SK-N-SH (cell line): ENCODE results near the gene CHAT. TPM values are rescaled to one million over a fixed set of nuclear protein-coding genes. Genes with fewer than 3 reads are reported as not detected.

Source experiments
- CTCF ChIA-PET: fragments of 300-600, 350-600 bp; formaldehyde crosslinking; extraction: SDS; loops from one replicate; lab custom pipeline; 2021; lab: Yijun Ruan, JAX
- POLR2A ChIA-PET: fragments of 350-600 bp; sonication (Branson Sonifier 250); formaldehyde crosslinking; extraction: SDS; loops from one replicate; lab custom pipeline; 2020; ENCODE audit warnings: antibody characterized with exemption, inconsistent platforms; lab: Yijun Ruan, JAX
- DNase-seq: peaks from one replicate; pipeline ENCODE4 v3.0.0; 2012
- H2AFZ ChIP-seq: fragments of 200-600 bp; sonication (generic); 2 replicates; pipeline ENCODE4 v1.8.1; 2016; ENCODE audit warnings: antibody characterized with exemption, mild to moderate bottlenecking, low read depth
- H3F3A ChIP-seq: fragments of 200-600 bp; sonication (generic); replicated peaks from 2 replicates; pipeline ENCODE3; 2016; ENCODE audit warnings: antibody characterized with exemption, mild to moderate bottlenecking; ENCODE audit not compliant: insufficient read depth
- H3K27ac ChIP-seq, 2 experiments: fragments of 200-500 bp in 1 of 2; fragments of 200-600 bp in 1 of 2; sonication (Bioruptor generic) in 1 of 2; sonication (generic), shearing (Covaris generic) in 1 of 2; 2 replicates each; pipeline versions ENCODE4 v1.5.1 to v1.6.1; 2014 to 2016; ENCODE audit warnings: low read depth in 2 of 2, inconsistent platforms in 1 of 2, low read length in 1 of 2, mild to moderate bottlenecking in 1 of 2, mixed read lengths in 1 of 2
- H3K27me3 ChIP-seq: fragments of 200-600 bp; sonication (generic), shearing (Covaris generic); 2 replicates; pipeline ENCODE4 v1.6.1; 2016; ENCODE audit warnings: mixed run types; ENCODE audit not compliant: insufficient read depth
- H3K36me3 ChIP-seq, 2 experiments: fragments of 200-500 bp in 1 of 2; fragments of 200-600 bp in 1 of 2; sonication (Bioruptor generic) in 1 of 2; sonication (generic) in 1 of 2; replicated peaks in 1 of 2; 2 replicates each; pipeline versions ENCODE3 to v1.5.1; 2014 to 2016; ENCODE audit warnings: low read length in 1 of 2, mild to moderate bottlenecking in 1 of 2; ENCODE audit not compliant: insufficient read depth in 2 of 2, control insufficient read depth in 1 of 2
- H3K4me1 ChIP-seq, 2 experiments: fragments of 200-500 bp in 1 of 2; fragments of 200-600 bp in 1 of 2; sonication (Bioruptor generic) in 1 of 2; sonication (generic), shearing (Covaris generic) in 1 of 2; 2 replicates each; pipeline versions ENCODE4 v1.5.1 to v1.6.1; 2014 to 2016; ENCODE audit warnings: low read depth in 1 of 2, low read length in 1 of 2, mixed run types in 1 of 2; ENCODE audit not compliant: insufficient read depth in 2 of 2, control insufficient read depth in 1 of 2
- H3K4me2 ChIP-seq: fragments of 200-600 bp; sonication (generic), shearing (Covaris generic); 2 replicates; pipeline ENCODE4 v1.6.1; 2017; ENCODE audit warnings: mixed run types
- H3K4me3 ChIP-seq, 2 experiments: fragments of 200-500 bp in 1 of 2; fragments of 200-600 bp in 1 of 2; sonication (Bioruptor generic) in 1 of 2; sonication (generic), shearing (Covaris generic) in 1 of 2; 2 replicates each; pipeline versions ENCODE4 v1.5.1 to v1.8.1; 2014 to 2016; ENCODE audit warnings: low read depth in 2 of 2, inconsistent platforms in 1 of 2, low read length in 1 of 2, mild to moderate bottlenecking in 1 of 2, mixed read lengths in 1 of 2, moderate library complexity in 1 of 2
- H3K79me2 ChIP-seq: fragments of 200-600 bp; sonication (generic); 2 replicates; pipeline ENCODE4 v1.8.1; 2017; ENCODE audit warnings: mild to moderate bottlenecking; ENCODE audit not compliant: insufficient read depth
- H3K9ac ChIP-seq: fragments of 200-600 bp; sonication (generic); 2 replicates; pipeline ENCODE4 v1.6.1; 2017; ENCODE audit warnings: mixed run types
- H3K9me2 ChIP-seq: fragments of 200-600 bp; sonication (generic); 2 replicates; pipeline ENCODE4 v1.6.1; 2017; ENCODE audit warnings: mixed run types
- H3K9me3 ChIP-seq: fragments of 200-600 bp; sonication (generic); 2 replicates; pipeline ENCODE4 v1.6.1; 2017; ENCODE audit warnings: mixed run types, mild to moderate bottlenecking, moderate library complexity
- H4K20me1 ChIP-seq: fragments of 200-600 bp; sonication (generic); 2 replicates; pipeline ENCODE4 v1.6.1; 2017; ENCODE audit warnings: mild to moderate bottlenecking, mixed run types; ENCODE audit not compliant: insufficient read depth
- ELF1 ChIP-seq: IDR thresholded peaks from 2 replicates; pipeline ENCODE4 v1.4.0; 2012
- EP300 ChIP-seq, 2 experiments: IDR thresholded peaks; 2 replicates each; pipeline versions ENCODE4 v1.4.0 to v1.6.1; 2012; ENCODE audit warnings: borderline replicate concordance in 1 of 2, low read depth in 1 of 2, low read length in 1 of 2
- EZH2phosphoT487 ChIP-seq: fragments of 200-600 bp; sonication (generic); IDR thresholded peaks from 2 replicates; pipeline ENCODE4 v1.6.1; 2017; ENCODE audit warnings: low read depth, mixed run types, mild to moderate bottlenecking, antibody characterized with exemption, moderate library complexity, borderline replicate concordance
- FOXJ3 ChIP-seq: sonication (generic); formaldehyde crosslinking; IDR thresholded peaks from 2 replicates; pipeline ENCODE4 v1.5.1; 2020; ENCODE audit warnings: mild to moderate bottlenecking, missing genetic modification reagents
- FOXM1 ChIP-seq: IDR thresholded peaks from 2 replicates; pipeline ENCODE4 v1.4.0; 2012; ENCODE audit warnings: low read depth, mild to moderate bottlenecking
- GABPA ChIP-seq: IDR thresholded peaks from 2 replicates; pipeline ENCODE4 v1.4.0; 2012; ENCODE audit warnings: low read depth, mild to moderate bottlenecking
- GATA2 ChIP-seq: sonication (generic); formaldehyde crosslinking; IDR thresholded peaks from 2 replicates; pipeline ENCODE4 v1.5.0; 2020; ENCODE audit warnings: mild to moderate bottlenecking, missing genetic modification reagents
- NFIC ChIP-seq: IDR thresholded peaks from 2 replicates; pipeline ENCODE4 v1.4.0; 2012; ENCODE audit warnings: borderline replicate concordance
- RCOR1 ChIP-seq: fragments of 150-350 bp; IDR thresholded peaks from 2 replicates; pipeline ENCODE4 v1.6.1; 2017; ENCODE audit warnings: antibody characterized with exemption, low read length
- RFX5 ChIP-seq: IDR thresholded peaks from 2 replicates; pipeline ENCODE4 v1.6.1; 2012; ENCODE audit warnings: mild to moderate bottlenecking, improper control_type of control experiment, low read length
- SMC3 ChIP-seq: IDR thresholded peaks from 2 replicates; pipeline ENCODE4 v1.6.1; 2012; ENCODE audit warnings: low read depth, low read length, improper control_type of control experiment
- TAF1 ChIP-seq: IDR thresholded peaks from 2 replicates; pipeline ENCODE4 v1.6.1; 2012; ENCODE audit warnings: low read depth, mild to moderate bottlenecking, low read length, moderate library complexity, borderline replicate concordance
- TCF12 ChIP-seq: IDR thresholded peaks from 2 replicates; pipeline ENCODE4 v1.4.0; 2012
- TEAD4 ChIP-seq: IDR thresholded peaks from 2 replicates; pipeline ENCODE4 v1.4.0; 2012; ENCODE audit warnings: mild to moderate bottlenecking, borderline replicate concordance; ENCODE audit not compliant: insufficient read depth
- USF2 ChIP-seq: fragments of 150-350 bp; IDR thresholded peaks from 2 replicates; pipeline ENCODE4 v1.6.1; 2017; ENCODE audit warnings: antibody characterized with exemption, low read length, low read depth, borderline replicate concordance
- WGBS: methylation state at CpG from one replicate; pipeline ENCODE4 v1.1.6; 2017; ENCODE audit warnings: low lambda C conversion rate; 5-methylcytosine and 5-hydroxymethylcytosine counted together
- polyA plus RNA-seq, 3 experiments: library from polyadenylated mRNA; depleted of rRNA; stranded (reverse); fragments of >200 nt; gene quantifications; 2 replicates each; pipeline ENCODE4 v1.2.3, GENCODE V29; 2012
- TF ChIP-seq, protein P1 (sequence below): IDR thresholded peaks from 2 replicates; pipeline ENCODE4 v1.6.1; 2012; ENCODE audit warnings: mild to moderate bottlenecking, low read depth, low read length, moderate library complexity
- TF ChIP-seq, protein P2 (sequence below): IDR thresholded peaks from 2 replicates; pipeline ENCODE4 v1.4.0; 2012; ENCODE audit warnings: low read depth, borderline replicate concordance

CHAT gene
- polyA plus RNA-seq, 1 of the 3 experiments (the other 2 are of a cell fraction) = not detected

DNA sequence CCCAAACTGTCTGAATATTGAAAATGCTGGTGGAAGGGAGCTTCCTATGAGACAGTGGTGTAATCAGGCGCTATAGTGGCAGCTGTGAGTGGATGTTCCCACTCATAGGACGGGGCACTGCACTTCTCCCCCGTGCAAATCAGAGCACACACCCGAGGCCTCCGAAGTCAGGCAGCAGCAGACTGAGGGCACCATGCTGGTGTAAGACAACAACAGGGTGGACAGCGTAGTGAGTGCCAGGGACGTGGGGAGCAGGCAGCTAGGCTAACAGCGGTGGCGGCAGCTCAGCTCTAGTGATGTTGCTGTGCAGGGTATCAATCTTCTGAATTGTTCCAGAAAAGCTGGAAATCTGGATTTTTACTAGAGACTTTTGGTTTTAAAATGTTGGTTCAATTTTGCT, 84.8 kb downstream of the CHAT start:
- Histone ChIP-seq H3F3A (no peaks in the 10 kb centered on the region), H3K4me1 (no peaks in the 10 kb centered on the region), H3K4me3 (no peak overlapping the region), H3K36me3 (no peaks in the 10 kb centered on the region), H3K27ac (no peak overlapping the region), H3K4me2 (no peak overlapping the region), H3K9ac (no peak overlapping the region), H3K27me3 (no peaks in the 10 kb centered on the region; the same call in 1 of the 2 replicates), H3K79me2 (no peaks in the 10 kb centered on the region), H3K9me3 (no peaks in the 10 kb centered on the region), H3K9me2 (no peaks in the 10 kb centered on the region), H4K20me1 (no peaks in the 10 kb centered on the region), H2AFZ (no peak overlapping the region)
- CTCF ChIA-PET = interaction anchor here (1.1 kb wide), 1 partner anchor 10 kb away, joined by 3 read pairs; no protein-coding TSS in a partner anchor
- TF ChIP-seq NFIC = no peak
- WGBS = 71% methylated on average over 7 of the region's 9 CpGs
- POLR2A ChIA-PET = no interaction called here
- no peak for DNase-seq

DNA sequence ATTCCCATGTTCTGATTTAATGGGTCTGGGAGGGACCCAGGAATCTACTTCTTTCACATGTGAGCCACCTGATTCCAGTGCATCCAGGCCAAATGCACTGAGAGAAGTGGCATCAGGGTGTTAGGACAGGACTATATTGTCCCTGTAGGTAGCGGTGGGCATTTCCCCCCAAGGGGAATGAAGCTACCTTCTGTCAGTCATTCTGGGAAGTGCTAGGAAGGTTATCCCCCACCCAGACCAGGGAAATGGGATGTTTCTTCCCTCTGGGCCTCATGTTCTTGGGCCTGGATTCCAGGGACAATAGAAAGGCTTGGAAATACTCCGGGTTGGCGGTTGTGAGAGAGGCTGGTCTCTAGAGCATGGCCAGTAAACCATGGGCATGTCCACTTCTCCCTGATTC, 86.4 kb downstream of the CHAT start:
- Histone ChIP-seq H3K36me3 (no peaks in the 10 kb centered on the region), H3F3A (no peaks in the 10 kb centered on the region), H4K20me1 (no peaks in the 10 kb centered on the region), H3K4me2 (no peak overlapping the region), H3K4me3 (no peak overlapping the region), H3K79me2 (no peaks in the 10 kb centered on the region), H3K9me3 (no peaks in the 10 kb centered on the region), H3K9me2 (no peaks in the 10 kb centered on the region), H3K9ac (no peak overlapping the region), H3K27me3 (no peaks in the 10 kb centered on the region; the same call in 1 of the 2 replicates), H2AFZ (no peak overlapping the region), H3K4me1 (no peaks in the 10 kb centered on the region), H3K27ac (no peak overlapping the region)
- CTCF ChIA-PET = no interaction called here
- no peak for TF ChIP-seq GATA2 (CRISPR knock-in tag)
- TF ChIP-seq TEAD4 = no peak
- no peak for TF ChIP-seq ELF1
- no peak for TF ChIP-seq EZH2phosphoT487
- POLR2A ChIA-PET = no interaction called here
- WGBS = 58% methylated on average over 3 of the region's 3 CpGs
- no peak for DNase-seq

- 31% methylated on average over 3 of the region's 3 CpGs for WGBS
- Histone ChIP-seq H3K79me2 (no peaks in the 10 kb centered on the region), H3K4me2 (no peak overlapping the region), H3K27me3 (no peaks in the 10 kb centered on the region; the same call in 1 of the 2 replicates), H3K9me3 (no peaks in the 10 kb centered on the region), H3F3A (no peaks in the 10 kb centered on the region), H2AFZ (no peak overlapping the region), H4K20me1 (no peaks in the 10 kb centered on the region), H3K9me2 (no peaks in the 10 kb centered on the region), H3K4me1 (no peaks in the 10 kb centered on the region), H3K4me3 (no peak overlapping the region), H3K36me3 (no peaks in the 10 kb centered on the region), H3K27ac (no peak overlapping the region), H3K9ac (no peak overlapping the region)
- ChIA-PET POLR2A (no interaction called here), CTCF (no interaction called here)
- DNase-seq = no peak
- TF ChIP-seq TEAD4 (no peak), FOXJ3 (CRISPR knock-in tag) (no peak), FOXM1 (no peak), ELF1 (no peak), RCOR1 (no peak), USF2 (no peak), EZH2phosphoT487 (no peak), NFIC (no peak), EP300 (IDR thresholded peaks at IDR 0.05; ENCODE audit: borderline replicate concordance in 1 of 2, low read depth in 1 of 2, low read length in 1 of 2) (no peak), GABPA (no peak), RFX5 (no peak), TCF12 (no peak), SMC3 (no peak), TAF1 (no peak)
- TF ChIP-seq, protein P1, sequence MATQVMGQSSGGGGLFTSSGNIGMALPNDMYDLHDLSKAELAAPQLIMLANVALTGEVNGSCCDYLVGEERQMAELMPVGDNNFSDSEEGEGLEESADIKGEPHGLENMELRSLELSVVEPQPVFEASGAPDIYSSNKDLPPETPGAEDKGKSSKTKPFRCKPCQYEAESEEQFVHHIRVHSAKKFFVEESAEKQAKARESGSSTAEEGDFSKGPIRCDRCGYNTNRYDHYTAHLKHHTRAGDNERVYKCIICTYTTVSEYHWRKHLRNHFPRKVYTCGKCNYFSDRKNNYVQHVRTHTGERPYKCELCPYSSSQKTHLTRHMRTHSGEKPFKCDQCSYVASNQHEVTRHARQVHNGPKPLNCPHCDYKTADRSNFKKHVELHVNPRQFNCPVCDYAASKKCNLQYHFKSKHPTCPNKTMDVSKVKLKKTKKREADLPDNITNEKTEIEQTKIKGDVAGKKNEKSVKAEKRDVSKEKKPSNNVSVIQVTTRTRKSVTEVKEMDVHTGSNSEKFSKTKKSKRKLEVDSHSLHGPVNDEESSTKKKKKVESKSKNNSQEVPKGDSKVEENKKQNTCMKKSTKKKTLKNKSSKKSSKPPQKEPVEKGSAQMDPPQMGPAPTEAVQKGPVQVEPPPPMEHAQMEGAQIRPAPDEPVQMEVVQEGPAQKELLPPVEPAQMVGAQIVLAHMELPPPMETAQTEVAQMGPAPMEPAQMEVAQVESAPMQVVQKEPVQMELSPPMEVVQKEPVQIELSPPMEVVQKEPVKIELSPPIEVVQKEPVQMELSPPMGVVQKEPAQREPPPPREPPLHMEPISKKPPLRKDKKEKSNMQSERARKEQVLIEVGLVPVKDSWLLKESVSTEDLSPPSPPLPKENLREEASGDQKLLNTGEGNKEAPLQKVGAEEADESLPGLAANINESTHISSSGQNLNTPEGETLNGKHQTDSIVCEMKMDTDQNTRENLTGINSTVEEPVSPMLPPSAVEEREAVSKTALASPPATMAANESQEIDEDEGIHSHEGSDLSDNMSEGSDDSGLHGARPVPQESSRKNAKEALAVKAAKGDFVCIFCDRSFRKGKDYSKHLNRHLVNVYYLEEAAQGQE = no peak
- TF ChIP-seq, protein P2, sequence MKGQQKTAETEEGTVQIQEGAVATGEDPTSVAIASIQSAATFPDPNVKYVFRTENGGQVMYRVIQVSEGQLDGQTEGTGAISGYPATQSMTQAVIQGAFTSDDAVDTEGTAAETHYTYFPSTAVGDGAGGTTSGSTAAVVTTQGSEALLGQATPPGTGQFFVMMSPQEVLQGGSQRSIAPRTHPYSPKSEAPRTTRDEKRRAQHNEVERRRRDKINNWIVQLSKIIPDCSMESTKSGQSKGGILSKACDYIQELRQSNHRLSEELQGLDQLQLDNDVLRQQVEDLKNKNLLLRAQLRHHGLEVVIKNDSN = no peak
These were observed 87.2 kb downstream of the CHAT start for GRCh38 chr10:49700997-49701396.
